Head of caudate nucleus (tissue), 42 donors: ENCODE data around the gene WDR37.
"Not testable (repeated sequence)": the region's sequence is repeated elsewhere in the genome, so short reads cannot be mapped to it uniquely, and the experiment has no call there.

Experiments
- DNase-seq, 42 donors: peaks; one replicate each; pipeline versions ENCODE4 v3.0.0 to v3.0.0-alpha.2; 2020 to 2021; ENCODE audit warnings: mixed read lengths in 7 of 42
- intact Hi-C: fragments of 100-400 bp; cut with DNase I; formaldehyde crosslinking; loops from one replicate; pipeline ENCODE4 v1.15.0; 2022

The WDR37 gene

DNA sequence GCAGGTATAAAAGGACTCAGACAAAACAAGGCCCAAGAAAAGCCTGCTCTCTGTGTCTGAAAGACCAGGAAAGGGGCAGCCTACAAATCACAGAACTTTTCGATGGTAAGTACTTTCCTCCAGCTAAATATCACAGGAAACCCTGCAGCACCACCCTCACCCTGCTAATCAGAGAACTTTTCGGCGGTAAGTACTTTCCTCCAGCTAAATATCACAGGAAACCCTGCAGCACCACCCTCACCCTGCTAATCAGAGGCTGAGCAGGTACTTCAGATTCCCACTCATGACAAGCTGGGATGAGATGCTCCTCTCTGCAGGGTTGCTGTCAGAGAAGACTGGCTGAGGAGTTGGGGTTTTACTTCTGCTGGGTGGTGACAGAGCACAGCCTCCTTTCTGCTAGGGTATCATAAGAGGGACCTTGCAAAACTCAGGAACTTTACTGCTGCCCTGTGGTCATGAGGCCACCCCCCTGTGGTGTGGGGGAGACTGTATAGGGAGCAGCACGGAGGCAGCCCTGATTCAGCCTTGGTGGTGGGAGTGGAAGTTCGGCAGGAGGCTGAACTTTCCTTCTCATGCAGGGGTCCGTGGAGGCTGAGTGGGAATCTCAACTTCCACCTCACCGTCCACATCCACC, 7.2 kb downstream of the WDR37 start:
- DNase-seq: peak in 23 of 42 donors; percentile 15 to 85 (median 55)
- intact Hi-C loops: no loop called here

DNA sequence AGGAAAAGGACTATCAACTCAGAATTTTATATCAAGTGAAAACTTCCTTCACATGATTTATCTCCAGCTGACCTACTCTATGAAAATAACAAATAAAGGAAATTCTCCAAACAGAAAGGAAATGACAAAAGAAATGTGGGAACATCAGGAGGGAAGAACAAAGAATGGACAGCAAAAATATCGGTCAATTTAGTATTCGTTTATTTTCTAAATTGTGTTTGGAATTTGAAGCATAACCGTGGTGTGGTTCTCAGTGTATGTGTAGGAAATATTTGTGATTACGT, 8.7 kb downstream of the WDR37 start:
- DNase-seq: no peak
- intact Hi-C loops: no loop called here

DNA sequence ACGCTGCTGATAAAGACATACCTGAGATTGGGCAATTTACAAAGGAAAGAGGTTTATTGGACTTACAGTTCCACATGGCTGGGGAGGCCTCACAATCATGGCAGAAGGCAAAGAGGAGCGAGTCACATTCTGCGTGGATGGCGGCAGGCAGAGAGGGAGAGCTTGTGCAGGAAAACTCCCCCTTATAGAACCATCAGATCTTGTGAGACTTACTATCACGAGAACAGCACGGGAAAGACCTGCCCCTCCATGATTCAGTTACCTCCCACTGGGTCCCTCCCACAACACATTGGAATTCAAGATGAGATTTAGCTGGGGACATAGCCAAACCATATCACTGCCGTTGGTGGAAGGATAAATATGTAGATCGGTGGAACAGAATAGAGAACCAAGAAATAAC, 10.5 kb downstream of the WDR37 start:
- peak in 13 of 42 donors; percentile 17 to 66 (median 38) for DNase-seq
- intact Hi-C loops: not testable (repeated sequence)

DNA sequence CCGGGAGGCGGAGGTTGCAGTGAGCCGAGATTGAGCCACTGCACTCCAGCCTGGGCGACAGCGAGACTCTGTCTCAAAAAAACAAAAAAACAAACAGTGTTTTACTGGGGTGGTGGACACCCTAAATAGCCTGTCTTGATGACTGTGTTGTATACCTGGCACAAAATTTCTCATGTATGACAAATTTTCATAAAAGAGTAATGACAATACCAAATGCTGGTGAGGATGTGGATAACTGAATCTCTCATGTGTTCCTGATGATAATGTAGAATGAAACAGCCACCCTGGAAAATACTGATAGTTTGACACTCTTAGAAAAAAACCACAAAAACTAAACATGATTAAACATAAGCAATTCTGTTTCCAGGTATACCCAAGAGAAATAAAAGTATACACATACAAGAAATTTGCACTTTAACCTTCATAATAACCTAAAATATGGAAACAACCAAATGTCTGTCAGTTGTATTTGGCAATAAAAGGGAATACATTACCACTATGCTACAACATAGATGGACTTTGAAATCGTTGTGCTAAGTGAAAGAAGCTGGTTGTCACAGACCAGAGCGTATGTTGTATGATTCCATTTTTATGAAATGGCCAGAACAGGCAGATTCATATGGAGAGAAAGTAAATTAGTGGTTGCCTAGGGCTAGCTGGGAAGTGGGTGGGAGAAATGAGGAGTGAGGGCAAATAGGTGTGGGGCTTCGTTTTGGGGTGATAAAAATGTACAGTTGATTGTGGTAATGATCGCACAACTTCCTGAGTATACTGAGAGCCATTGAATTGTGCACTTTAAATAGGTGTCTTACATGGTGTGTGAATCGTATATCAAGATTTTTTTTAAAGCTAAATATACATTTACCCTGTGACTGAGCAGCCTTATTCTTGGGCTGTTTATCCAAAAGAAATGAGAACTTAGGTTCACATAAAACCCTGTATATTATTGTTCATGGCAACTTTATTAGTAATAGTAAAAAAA, 12.5 kb downstream of the WDR37 start:
- no peak for DNase-seq
- intact Hi-C loops: no loop called here

DNA sequence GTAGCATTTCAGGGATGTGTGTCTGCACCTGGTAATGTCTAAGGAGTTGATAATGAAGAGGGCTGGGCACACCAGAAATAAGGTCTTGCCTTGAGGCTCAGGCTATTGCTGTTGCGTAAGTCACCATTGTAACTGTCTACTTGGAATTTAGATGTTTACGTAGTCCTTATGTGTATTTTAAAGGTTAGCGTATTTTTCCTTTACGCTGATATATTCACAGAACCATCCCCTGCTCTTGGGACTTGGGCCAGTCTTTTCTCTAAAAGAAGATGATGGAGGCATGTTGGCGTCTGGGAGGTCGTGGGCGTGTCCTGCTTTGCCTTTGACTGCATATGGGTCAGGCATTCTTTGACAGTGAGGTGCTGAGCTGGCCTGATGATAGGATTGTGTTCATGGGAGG, 14.7 kb downstream of the WDR37 start:
- intact Hi-C loops: no loop called here
- DNase-seq: no peak

DNA sequence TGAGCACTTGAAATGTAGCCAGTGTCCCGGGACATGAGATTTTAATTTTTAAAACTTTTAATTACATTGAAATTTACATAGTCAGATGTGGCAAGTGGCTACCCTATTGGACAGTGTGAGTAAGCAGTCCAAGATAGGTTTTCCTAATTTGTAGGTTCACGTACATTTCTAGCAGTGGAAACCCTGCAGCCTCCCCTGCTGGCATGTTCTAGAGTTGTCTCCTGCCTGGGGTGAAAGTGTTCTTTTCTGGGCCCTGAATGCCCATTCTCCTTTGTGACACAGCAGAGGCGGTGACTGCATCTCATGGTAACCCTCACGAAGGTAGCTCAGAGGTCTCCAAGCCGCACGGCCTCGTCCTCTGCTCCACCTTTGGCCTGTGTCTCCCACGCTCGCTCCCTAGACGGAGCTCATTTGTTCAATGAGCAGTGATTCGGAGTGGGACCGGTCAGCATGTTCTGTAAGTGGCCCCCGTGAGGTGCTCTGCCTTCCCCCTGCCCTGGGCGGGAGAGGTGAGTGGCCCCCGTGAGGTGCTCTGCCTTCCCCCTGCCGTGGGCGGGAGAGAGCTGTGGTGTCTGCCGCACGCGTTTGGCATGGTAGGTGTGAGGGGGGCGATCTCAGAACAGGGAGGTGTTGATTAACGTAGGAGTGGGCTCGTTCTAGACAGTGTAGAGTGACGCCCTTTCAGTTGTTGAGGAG, 18.0 kb downstream of the WDR37 start:
- no peak for DNase-seq
- intact Hi-C loops: no loop called here

DNA sequence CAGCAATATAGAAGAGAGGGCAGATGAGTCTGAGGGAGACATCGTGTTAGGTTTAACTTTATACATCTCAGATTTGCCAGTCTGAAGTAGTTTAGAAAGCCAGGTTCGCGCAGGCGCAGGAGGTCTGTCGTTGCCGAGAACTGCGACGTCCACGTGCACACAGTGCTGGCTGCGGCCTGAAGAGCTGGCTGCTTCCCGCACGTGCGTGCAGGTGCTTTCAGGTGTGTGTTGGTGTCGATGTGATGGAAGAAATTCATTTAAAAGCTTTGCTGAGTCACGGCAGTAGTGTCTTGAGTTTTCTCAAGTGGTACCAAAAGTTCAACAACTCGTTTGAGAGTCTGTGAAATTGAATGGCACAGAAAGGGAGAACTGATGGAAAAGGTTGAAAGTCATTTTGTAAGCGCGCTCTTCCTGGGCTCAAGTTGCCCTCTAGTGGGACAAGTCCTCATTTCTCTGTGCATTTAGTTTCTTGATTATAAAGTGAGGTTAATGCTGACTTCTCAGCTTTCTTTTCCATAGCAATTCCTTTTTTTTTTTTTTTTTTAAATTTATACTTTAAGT, 18.6 kb downstream of the WDR37 start:
- intact Hi-C loops: no loop called here
- peak in 33 of 42 donors; percentile 21 to 75 (median 51) for DNase-seq

DNA sequence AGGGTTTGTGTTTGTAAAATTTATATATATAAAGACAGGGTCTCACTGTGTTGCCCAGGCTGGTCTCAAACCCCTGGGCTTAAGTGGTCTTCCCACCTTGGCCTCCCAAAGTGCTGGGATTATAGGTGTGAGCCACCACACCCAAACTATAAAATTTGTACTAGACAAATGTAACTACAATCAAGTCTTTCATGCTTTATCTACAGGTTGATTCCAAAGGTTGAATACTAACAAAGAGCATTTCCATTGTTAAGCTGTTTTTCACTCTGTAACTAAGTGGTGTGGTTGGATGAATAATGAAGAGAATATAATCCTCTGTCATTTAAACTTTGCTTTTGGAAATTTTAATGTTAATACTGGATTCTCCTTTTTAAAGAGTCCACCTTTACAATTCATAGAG, 22.5 kb downstream of the WDR37 start:
- intact Hi-C loops: no loop called here
- no peak for DNase-seq

DNA sequence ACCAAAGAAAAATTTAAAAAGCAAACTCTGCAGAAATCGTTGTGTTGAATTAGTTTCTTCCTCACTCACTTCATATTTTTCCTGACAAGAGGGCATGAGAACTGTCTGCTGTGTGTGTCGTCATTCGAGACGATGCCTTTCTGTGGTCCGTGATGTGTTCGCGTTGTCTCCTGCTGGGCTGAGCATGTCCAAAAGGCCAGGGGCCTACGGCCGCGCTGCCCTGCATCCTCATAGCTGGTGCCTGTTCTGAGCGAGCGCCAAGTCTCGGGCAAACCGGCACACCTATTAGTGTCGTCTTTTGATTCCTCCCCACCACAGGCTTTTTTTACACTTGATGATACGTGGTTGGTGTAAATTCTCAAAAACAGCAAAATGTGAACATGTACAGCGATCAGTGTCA, 27.4 kb downstream of the WDR37 start:
- intact Hi-C loops: no loop called here
- DNase-seq: peak in 2 of 42 donors; percentile 22 to 31

DNA sequence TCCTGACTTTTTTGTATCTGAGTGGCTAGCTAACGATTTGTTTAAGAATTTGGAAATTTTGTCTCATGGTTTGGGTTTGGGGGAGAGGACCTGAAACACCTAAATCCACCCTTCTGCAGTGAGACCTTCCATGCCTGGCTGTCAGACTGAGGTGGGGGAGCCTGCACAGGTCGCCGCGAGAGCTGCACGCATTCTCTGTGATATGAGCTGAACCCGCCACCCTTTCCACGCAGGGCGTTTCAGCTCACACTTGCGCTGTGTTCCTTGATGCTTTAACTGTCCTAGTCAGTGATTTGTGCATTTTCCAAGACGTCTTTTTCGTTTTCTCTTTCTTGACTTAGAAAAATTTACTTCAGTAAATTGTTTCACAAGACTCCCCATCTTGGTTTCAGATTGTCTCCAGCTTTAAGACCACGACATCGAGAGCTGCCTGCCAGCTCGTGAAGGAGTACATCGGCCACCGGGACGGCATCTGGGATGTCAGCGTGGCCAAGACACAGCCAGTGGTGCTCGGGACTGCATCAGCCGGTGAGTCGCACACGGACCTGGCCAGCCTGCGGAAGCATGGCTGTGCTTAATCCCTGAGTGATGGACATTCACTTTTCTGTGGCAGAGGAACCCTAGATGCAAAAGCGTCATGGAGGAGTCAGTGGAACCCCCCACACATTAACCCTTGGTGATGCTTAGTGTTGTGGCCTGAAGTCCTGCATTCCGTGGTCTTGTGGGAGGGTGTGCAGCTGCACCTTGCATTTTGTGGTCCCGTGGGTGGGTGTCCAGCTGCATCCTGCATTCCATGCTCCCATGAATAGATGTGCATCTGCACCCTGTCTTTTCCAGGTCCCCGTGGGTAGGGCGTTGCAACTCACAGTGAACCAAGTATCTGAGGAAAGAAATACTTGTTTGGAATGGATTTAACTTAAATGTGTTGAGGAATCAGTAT, 28.1 kb downstream of the WDR37 start:
- intact Hi-C loops: no loop called here
- peak in 2 of 42 donors; percentile 16 to 39 for DNase-seq

DNA sequence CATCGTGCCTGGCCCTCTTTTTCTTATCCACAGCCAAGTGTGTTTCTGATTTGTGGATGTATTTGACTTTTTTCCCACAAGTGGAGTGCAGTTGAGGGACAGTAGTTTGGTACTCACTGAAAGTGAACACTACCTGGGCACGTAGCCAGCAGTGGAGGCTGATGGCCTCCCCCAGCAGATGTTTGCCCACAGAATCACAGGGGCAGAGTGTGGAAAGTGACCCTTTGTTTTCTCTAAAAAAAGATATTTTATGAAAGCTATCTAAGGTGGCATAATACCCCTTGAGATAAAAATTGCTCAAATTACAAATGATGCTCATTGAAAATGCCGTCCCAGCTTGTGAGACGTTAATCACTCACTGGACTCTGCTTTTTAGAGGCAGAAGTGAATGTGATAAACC, 29.1 kb downstream of the WDR37 start:
- peak in 1 of 42 donors; percentile 34 for DNase-seq
- intact Hi-C loops: no loop called here

DNA sequence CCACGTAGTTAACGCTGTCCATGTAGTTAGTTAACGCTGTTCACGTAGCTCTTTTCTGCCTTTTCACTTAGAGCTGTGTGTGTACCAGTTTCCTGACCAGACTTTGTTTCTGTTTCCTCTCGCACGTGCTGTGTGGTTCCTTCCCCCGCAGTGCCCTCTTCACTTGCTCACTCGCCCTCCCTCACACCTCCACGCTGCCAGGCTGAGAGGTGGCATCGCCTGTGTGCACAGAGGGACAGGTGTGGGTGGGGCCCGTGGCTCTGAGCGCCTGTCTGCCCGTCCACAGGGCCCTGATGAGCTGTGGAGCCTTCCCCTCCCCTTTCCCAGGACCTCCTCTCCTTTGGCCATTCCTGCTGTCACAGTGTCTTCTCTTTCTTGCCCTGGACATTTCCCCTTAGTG, 30.6 kb downstream of the WDR37 start:
- intact Hi-C loops: no loop called here
- peak in 8 of 42 donors; percentile 20 to 51 (median 38) for DNase-seq

DNA sequence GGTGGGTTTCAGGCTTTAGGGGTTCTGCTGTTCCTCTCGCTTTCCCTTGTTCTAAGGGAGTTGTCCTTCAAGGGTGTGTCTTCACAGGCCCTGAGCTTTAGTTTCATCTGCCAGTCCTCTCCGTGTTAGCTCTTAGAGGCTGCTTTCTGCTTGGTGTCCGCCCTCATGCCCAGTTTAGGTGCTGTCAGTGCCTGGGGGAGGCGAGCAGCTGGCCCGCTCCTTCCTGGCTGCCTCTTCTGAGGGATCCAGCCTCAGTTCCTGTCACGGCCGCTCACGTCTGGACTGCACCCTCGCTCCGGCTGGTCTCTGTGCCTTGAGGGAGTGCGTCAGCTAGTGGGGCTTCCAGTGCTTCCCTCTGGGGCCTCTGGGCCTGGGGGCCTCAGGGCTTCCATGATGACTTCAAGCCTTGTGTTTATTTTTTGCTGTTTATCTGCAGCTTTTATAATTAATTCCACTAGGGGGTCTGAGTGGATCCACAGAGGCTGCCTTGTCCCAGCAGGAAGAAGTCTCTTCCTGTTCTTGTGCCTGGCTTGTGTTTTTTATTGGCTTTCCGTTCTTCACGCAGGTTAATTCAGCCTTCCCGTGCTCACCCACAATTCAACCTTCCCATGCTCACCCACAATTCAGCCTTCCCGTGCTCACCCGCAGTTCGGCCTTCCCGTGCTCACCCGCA, 33.0 kb downstream of the WDR37 start:
- intact Hi-C loops: no loop called here
- peak in 2 of 42 donors; percentile 23 to 40 for DNase-seq

DNA sequence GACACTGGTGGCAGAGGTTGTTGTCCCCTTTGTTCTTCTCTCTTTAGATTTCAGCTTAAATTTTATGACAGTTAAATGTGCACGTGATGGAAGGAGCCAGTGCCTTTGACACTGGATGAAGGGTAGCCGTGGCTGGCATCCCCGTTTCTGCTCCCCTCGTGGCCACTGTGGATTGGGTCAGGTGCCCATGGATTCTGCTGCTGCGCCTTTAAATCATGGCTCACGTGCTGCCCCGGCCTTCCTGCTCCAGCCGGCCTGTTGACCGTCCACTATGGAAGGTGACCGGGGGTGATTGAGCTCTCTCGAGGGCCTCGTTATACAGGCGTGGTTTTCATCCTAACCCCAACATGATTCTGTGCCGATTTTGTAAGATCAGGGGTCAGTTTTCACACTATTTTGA, 34.5 kb downstream of the WDR37 start:
- peak in 1 of 42 donors; percentile 13 for DNase-seq
- intact Hi-C loops: no loop called here

DNA sequence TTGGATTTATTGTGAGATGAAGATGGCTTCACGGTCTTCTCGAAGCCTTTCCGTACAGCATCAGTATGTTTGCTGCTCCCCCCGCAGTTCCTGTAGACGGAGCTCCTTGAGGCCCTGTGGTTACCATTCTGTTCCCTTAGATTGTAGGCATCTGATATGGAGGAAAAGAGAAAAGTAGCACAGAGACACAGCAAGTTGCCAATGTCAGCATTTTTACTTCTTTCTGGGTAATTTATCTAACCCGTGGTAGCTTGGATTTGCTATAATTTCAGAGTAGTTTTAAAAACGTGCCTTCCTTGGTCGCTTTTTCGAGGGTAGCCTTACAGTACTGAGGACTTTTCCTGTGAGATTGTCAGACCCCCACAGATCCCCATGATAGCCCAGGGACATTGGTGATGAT, 37.5 kb downstream of the WDR37 start:
- intact Hi-C loops: no loop called here
- DNase-seq: no peak

DNA sequence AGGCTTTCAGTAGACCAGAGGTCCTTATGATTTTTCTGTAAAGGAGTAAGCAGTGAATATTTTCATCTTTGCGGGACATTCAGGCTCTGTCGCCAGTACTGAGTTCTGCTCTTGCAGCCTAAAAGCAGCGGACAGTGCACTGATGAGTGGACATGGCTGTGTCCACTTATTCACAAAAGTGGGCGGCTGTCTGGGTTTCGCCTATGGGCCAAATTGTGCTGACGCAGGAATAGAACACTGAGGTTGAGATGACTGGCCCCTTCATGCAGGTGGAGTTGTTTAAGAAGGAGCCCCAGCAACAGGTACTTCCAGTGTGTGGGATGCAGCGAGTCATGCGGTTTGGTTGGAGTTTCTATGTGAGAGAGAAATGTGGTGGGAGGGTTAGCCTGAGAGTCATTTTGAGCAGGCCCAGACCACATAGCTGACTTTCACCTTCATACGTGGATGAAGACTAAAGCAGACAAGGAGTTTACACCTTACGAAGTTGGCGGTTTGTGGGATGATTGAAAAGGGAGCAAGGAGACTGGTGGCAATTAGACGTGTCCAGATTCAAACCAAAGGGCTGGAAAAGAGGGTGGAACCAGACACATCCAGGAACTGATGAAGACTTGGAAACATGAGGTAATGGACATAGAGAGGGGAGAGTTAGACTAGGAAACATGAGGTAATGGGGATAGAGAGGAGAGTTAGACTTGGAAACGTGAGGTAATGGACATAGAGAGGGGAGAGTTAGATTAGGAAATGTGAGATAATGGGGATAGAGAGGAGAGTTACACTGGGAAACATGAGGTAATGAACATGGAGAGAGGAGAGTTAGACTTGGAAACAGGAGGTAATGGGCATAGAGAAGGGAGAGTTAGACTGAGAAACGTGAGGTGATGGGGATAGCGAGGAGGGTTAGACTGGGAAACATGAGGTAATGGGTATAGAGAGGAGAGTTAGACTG, 38.2 kb downstream of the WDR37 start:
- intact Hi-C loops: no loop called here
- DNase-seq: peak in 1 of 42 donors; percentile 8

DNA sequence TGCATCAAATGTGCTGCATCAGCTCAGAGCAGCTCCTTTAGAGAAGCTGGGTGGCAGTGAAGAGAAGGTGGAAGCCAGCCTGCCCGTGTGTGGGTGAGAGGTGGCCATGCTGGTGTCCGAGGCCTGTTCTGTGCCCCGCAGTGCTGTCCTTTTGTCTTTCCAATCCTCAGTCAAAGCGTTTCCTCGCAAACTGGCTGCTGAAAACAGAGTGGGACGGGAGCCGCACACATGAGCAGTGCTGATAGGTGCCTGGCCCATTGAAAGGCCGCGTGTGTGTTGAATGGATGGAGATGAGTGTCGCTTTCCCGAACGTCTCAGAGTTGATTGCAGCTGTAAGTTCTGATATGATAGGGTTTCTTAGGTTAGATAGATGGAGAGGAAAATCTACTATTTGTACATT, 39.3 kb downstream of the WDR37 start:
- DNase-seq: peak in 2 of 42 donors; percentile 5 to 6
- intact Hi-C loops: no loop called here
